DOHH2 (cell line): ENCODE data around the gene OSBPL10.
A peak's percentile ranks its signal among the peaks of the same experiment; 100 is the strongest.

ENCODE experiments used
- H3F3A ChIP-seq: fragments of 200-600 bp; sonication (generic), shearing (Covaris generic); 2 replicates; pipeline ENCODE4 v1.6.0; 2016; ENCODE audit warnings: antibody characterized with exemption, mild to moderate bottlenecking; ENCODE audit not compliant: control insufficient read depth, insufficient read depth
- H3K27ac ChIP-seq: fragments of 200-600 bp; sonication (generic); 2 replicates; pipeline ENCODE4 v1.5.1; 2014; ENCODE audit warnings: low read depth, mild to moderate bottlenecking, low read length, moderate library complexity
- H3K27me3 ChIP-seq: fragments of 200-600 bp; sonication (generic); 2 replicates; pipeline ENCODE4 v1.6.1; 2014; ENCODE audit warnings: mild to moderate bottlenecking, low read length, mixed read lengths; ENCODE audit not compliant: control insufficient read depth
- H3K36me3 ChIP-seq: fragments of 200-600 bp; sonication (generic); 2 replicates; pipeline ENCODE4 v1.6.1; 2014; ENCODE audit warnings: mild to moderate bottlenecking, low read length, moderate library complexity, mixed read lengths; ENCODE audit not compliant: control insufficient read depth
- H3K4me1 ChIP-seq: fragments of 200-600 bp; sonication (generic); 2 replicates; pipeline ENCODE4 v1.6.1; 2014; ENCODE audit warnings: mild to moderate bottlenecking, low read length, mixed read lengths; ENCODE audit not compliant: control insufficient read depth
- H3K4me2 ChIP-seq: fragments of 200-600 bp; sonication (generic); 2 replicates; pipeline ENCODE4 v1.6.0; 2014; ENCODE audit warnings: mild to moderate bottlenecking, low read length, moderate library complexity
- H3K4me3 ChIP-seq: fragments of 200-600 bp; sonication (generic); 2 replicates; pipeline ENCODE4 v1.5.1; 2014; ENCODE audit warnings: mild to moderate bottlenecking, low read length, mixed read lengths
- H3K79me2 ChIP-seq: fragments of 200-600 bp; sonication (generic); 2 replicates; pipeline ENCODE4 v1.6.1; 2014; ENCODE audit warnings: mild to moderate bottlenecking, low read length, mixed read lengths; ENCODE audit not compliant: control insufficient read depth
- H3K9me2 ChIP-seq: fragments of 200-600 bp; sonication (generic); replicated peaks from 2 replicates; pipeline ENCODE4 v1.6.1; 2014; ENCODE audit warnings: mild to moderate bottlenecking, low read length, mixed read lengths; ENCODE audit not compliant: control insufficient read depth
- H3K9me3 ChIP-seq: fragments of 200-600 bp; sonication (generic); 2 replicates; pipeline ENCODE4 v1.6.1; 2014; ENCODE audit warnings: antibody characterized with exemption, low read length, mixed read lengths; ENCODE audit not compliant: control insufficient read depth, insufficient read depth
- H4K20me1 ChIP-seq: fragments of 200-600 bp; sonication (generic); 2 replicates; pipeline ENCODE4 v1.6.0; 2014; ENCODE audit warnings: low read depth, mild to moderate bottlenecking, antibody characterized with exemption, low read length, moderate library complexity; ENCODE audit not compliant: control insufficient read depth, insufficient read depth
- CTCF ChIP-seq: fragments of 200-600 bp; sonication (generic); IDR thresholded peaks from one replicate; pipeline ENCODE4 v1.5.1; 2014; ENCODE audit warnings: antibody characterized with exemption, mild to moderate bottlenecking, low read depth, low read length; ENCODE audit not compliant: poor library complexity, severe bottlenecking
- EZH2phosphoT487 ChIP-seq: fragments of 200-600 bp; sonication (generic); IDR thresholded peaks from 2 replicates; pipeline ENCODE4 v1.6.1; 2017; ENCODE audit warnings: borderline replicate concordance, mild to moderate bottlenecking, antibody characterized with exemption, low read length, moderate library complexity, mixed read lengths

The OSBPL10 gene

GRCh38 chr3:31968927-31969418 lies 12.1 kb downstream of the OSBPL10 start:
- Histone ChIP-seq H3K9me3 (no peaks in the 10 kb centered on the region), H3K4me3 (peak overlapping the region; percentile 89), H3F3A (peaks cover 44% of the 10 kb centered on the region), H3K27ac (peak overlapping the region; percentile 89), H4K20me1 (no peaks in the 10 kb centered on the region), H3K27me3 (no peaks in the 10 kb centered on the region), H3K79me2 (peaks cover 89% of the 10 kb centered on the region), H3K36me3 (peaks cover 43% of the 10 kb centered on the region), H3K4me2 (peak overlapping the region; percentile 99), H3K9me2 (no peaks in the 10 kb centered on the region), H3K4me1 (peaks cover 92% of the 10 kb centered on the region)
- TF ChIP-seq CTCF (no peak), EZH2phosphoT487 (no peak)

GRCh38 chr3:31968369-31968926 lies 12.6 kb downstream of the OSBPL10 start:
- Histone ChIP-seq H3F3A (peaks cover 42% of the 10 kb centered on the region), H3K9me2 (no peaks in the 10 kb centered on the region), H3K4me1 (peaks cover 92% of the 10 kb centered on the region), H3K4me3 (peak overlapping the region; percentile 89), H3K79me2 (peaks cover 89% of the 10 kb centered on the region), H3K36me3 (peaks cover 40% of the 10 kb centered on the region), H3K27ac (peak overlapping the region; percentile 89), H3K27me3 (no peaks in the 10 kb centered on the region), H4K20me1 (no peaks in the 10 kb centered on the region), H3K4me2 (peak overlapping the region; percentile 99), H3K9me3 (no peaks in the 10 kb centered on the region)
- TF ChIP-seq EZH2phosphoT487 (no peak), CTCF (no peak)

GRCh38 chr3:31967592-31967991 lies 13.5 kb downstream of the OSBPL10 start:
- peak overlapping the region; percentile 89 for H3K4me3 ChIP-seq
- H3K27me3 ChIP-seq, result no peaks in the 10 kb centered on the region
- H3K9me3 ChIP-seq, result no peaks in the 10 kb centered on the region
- peaks cover 89% of the 10 kb centered on the region for H3K79me2 ChIP-seq
- no peaks in the 10 kb centered on the region for H3K9me2 ChIP-seq
- H4K20me1 ChIP-seq, result no peaks in the 10 kb centered on the region
- peak overlapping the region; percentile 99 for H3K4me2 ChIP-seq
- peaks cover 38% of the 10 kb centered on the region for H3K36me3 ChIP-seq
- no peak for TF ChIP-seq CTCF
- no peak for TF ChIP-seq EZH2phosphoT487
- peak overlapping the region; percentile 89 for H3K27ac ChIP-seq
- H3K4me1 ChIP-seq, result peaks cover 92% of the 10 kb centered on the region
- H3F3A ChIP-seq, result peaks cover 46% of the 10 kb centered on the region
